Neuronal stem cell (in vitro differentiated cells): ENCODE data around the gene SP5.

Experiments used
- DNase-seq: peaks from one replicate; pipeline ENCODE4 v3.0.0-alpha.2; 2013; ENCODE audit warnings: low spot score
- H2AFZ ChIP-seq: one replicate; pipeline ENCODE4 v1.6.1; 2013; ENCODE audit warnings: mild to moderate bottlenecking, low read length, inconsistent platforms
- H2AK5ac ChIP-seq: 2 replicates; pipeline ENCODE4 v1.6.1; 2013; ENCODE audit warnings: low read depth, mild to moderate bottlenecking, inconsistent platforms, low read length, moderate library complexity, mixed read lengths
- H2BK120ac ChIP-seq: 2 replicates; pipeline ENCODE4 v1.6.1; 2013; ENCODE audit warnings: low read depth, mild to moderate bottlenecking, inconsistent platforms, low read length, moderate library complexity, mixed read lengths
- H2BK12ac ChIP-seq: one replicate; pipeline ENCODE4 v1.6.1; 2013; ENCODE audit warnings: low read length, inconsistent platforms
- H2BK15ac ChIP-seq: 2 replicates; pipeline ENCODE4 v1.6.1; 2013; ENCODE audit warnings: mild to moderate bottlenecking, low read length, inconsistent platforms, mixed read lengths
- H2BK5ac ChIP-seq: one replicate; pipeline ENCODE4 v1.6.1; 2013; ENCODE audit warnings: inconsistent platforms, mild to moderate bottlenecking, low read length, moderate library complexity
- H3K14ac ChIP-seq: one replicate; pipeline ENCODE4 v1.6.1; 2013; ENCODE audit warnings: low read length, inconsistent platforms
- H3K18ac ChIP-seq: 2 replicates; pipeline ENCODE4 v1.6.1; 2013; ENCODE audit warnings: low read length, inconsistent platforms
- H3K23ac ChIP-seq: 2 replicates; pipeline ENCODE4 v1.6.1; 2013; ENCODE audit warnings: low read depth, mild to moderate bottlenecking, mixed read lengths, low read length, inconsistent platforms; ENCODE audit not compliant: poor library complexity
- H3K27ac ChIP-seq: replicated peaks from 3 replicates; pipeline ENCODE4 v1.5.1; 2013; ENCODE audit warnings: low read length, inconsistent platforms
- H3K27me3 ChIP-seq, 3 experiments: 2 replicates each; pipeline ENCODE4 v1.6.1; 2013; ENCODE audit warnings: low read length in 3 of 3, mild to moderate bottlenecking in 2 of 3, inconsistent platforms in 1 of 3, low read depth in 1 of 3, mixed read lengths in 1 of 3, moderate library complexity in 1 of 3; ENCODE audit not compliant: control insufficient read depth in 3 of 3, insufficient read depth in 3 of 3
- H3K36me3 ChIP-seq, 2 donors: replicated peaks in 1 of 2; 2 replicates each; pipeline ENCODE4 v1.6.1; 2013; ENCODE audit warnings: low read length in 2 of 2; ENCODE audit not compliant: control insufficient read depth in 2 of 2, insufficient read depth in 2 of 2
- H3K4ac ChIP-seq: 2 replicates; pipeline ENCODE4 v1.6.1; 2013; ENCODE audit warnings: inconsistent platforms, mild to moderate bottlenecking, low read length, moderate library complexity
- H3K4me1 ChIP-seq, 2 donors: 1 replicate in 1 of 2; 2 replicates in 1 of 2; pipeline ENCODE4 v1.6.1; 2013; ENCODE audit warnings: low read length in 2 of 2, low read depth in 1 of 2; ENCODE audit not compliant: control insufficient read depth in 2 of 2, insufficient read depth in 1 of 2
- H3K4me2 ChIP-seq: one replicate; pipeline ENCODE4 v1.6.1; 2013; ENCODE audit warnings: mild to moderate bottlenecking, low read length, inconsistent platforms; ENCODE audit not compliant: insufficient read depth, poor library complexity, severe bottlenecking
- H3K4me3 ChIP-seq, 2 donors: 2 replicates each; pipeline ENCODE4 v1.5.1; 2013; ENCODE audit warnings: low read length in 2 of 2, mild to moderate bottlenecking in 2 of 2, inconsistent platforms in 1 of 2, moderate library complexity in 1 of 2
- H3K79me1 ChIP-seq: one replicate; pipeline ENCODE4 v1.6.1; 2013; ENCODE audit warnings: low read depth, mild to moderate bottlenecking, inconsistent platforms, low read length, moderate library complexity
- H3K9ac ChIP-seq: one replicate; pipeline ENCODE4 v1.6.1; 2013; ENCODE audit warnings: mild to moderate bottlenecking, low read depth, low read length, inconsistent platforms; ENCODE audit not compliant: poor library complexity
- H3K9me3 ChIP-seq, 2 donors: replicated peaks in 1 of 2; 2 replicates each; pipeline versions ENCODE3 to v1.6.1; 2013; ENCODE audit warnings: low read length in 2 of 2, mild to moderate bottlenecking in 2 of 2, inconsistent platforms in 1 of 2, low read depth in 1 of 2, mixed read lengths in 1 of 2, moderate library complexity in 1 of 2; ENCODE audit not compliant: control insufficient read depth in 2 of 2, insufficient read depth in 1 of 2
- H4K8ac ChIP-seq: one replicate; pipeline ENCODE4 v1.6.1; 2013; ENCODE audit warnings: low read depth, mild to moderate bottlenecking, inconsistent platforms, low read length, moderate library complexity
- H4K91ac ChIP-seq: one replicate; pipeline ENCODE4 v1.6.1; 2013; ENCODE audit warnings: low read length, low read depth, mild to moderate bottlenecking, inconsistent platforms; ENCODE audit not compliant: poor library complexity
- WGBS, 2 donors: extraction: QIAGEN DNeasy Blood & Tissue Kit; methylation state at CpG; one replicate each; pipeline ENCODE4 v1.1.7; 2013; ENCODE audit warnings: missing lambda C conversion rate in 2 of 2, mixed read lengths in 1 of 2; ENCODE audit not compliant: insufficient read length in 2 of 2, insufficient replicate concordance in 1 of 2; ENCODE audit errors: extremely low coverage in 2 of 2; 5-methylcytosine and 5-hydroxymethylcytosine counted together

Gene SP5

DNA sequence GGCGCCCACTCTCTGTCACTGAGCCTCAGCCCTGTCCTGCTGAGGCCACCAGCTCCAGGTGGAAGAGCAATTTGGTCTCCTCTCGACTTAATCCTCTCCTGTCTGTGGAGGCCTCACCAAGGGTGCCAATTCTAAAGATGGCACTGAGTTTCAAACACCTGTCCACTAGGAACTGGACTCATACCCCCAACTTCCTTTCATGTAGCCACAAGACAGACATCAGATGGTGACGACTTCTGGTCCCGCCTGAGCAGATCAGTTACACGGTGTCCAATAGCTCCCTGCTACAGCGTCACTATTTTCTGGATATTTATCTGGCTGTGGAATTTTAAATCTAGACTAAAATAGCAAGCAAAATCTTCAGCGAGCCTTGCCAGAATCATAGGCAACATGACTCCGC, 24.5 kb upstream of the SP5 start:
- Histone ChIP-seq H3K4ac (no peak overlapping the region), H2BK12ac (no peak overlapping the region), H3K18ac (no peak overlapping the region), H4K8ac (no peak overlapping the region), H4K91ac (no peak overlapping the region), H3K27ac (no peak overlapping the region), H3K4me3 (no peak overlapping the region), H2BK5ac (no peak overlapping the region), H3K27me3 (peaks cover 0 to 9% (median 0%) of the 10 kb centered on the region in 3 experiments), H3K36me3 (no peaks in the 10 kb centered on the region), H3K79me1 (no peaks in the 10 kb centered on the region), H2AK5ac (no peak overlapping the region), H3K14ac (no peak overlapping the region), H3K9me3 (no peaks in the 10 kb centered on the region), H3K23ac (no peak overlapping the region), H3K9ac (no peak overlapping the region), H2BK120ac (no peak overlapping the region), H3K4me2 (no peak overlapping the region), H2BK15ac (no peak overlapping the region), H3K4me1 (peaks cover 7 to 8% of the 10 kb centered on the region in 2 donors), H2AFZ (no peak overlapping the region)
- no peak for DNase-seq
- no CpG with 5 or more reads among the region's 8 CpGs for WGBS, 2 donors

DNA sequence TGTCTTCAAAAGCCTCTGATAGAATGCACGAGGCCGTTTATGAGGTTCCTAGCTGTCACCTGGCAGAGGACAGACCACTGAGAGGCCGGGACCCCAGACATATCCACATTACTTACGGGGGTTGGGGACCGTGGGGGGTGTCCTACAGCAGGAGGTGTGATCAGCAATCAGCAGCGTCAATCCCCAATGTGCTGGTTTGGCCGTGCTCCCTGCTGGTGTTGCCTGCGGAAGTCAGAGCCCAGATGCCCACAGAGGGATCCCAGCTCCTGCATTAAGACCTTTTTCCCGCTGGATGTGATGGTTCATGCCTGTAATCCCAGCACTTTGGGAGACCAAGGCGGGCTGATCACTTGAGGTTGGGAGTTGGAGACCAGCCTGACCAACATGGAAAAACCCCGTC, 20.8 kb upstream of the SP5 start:
- Histone ChIP-seq H4K91ac (no peak overlapping the region), H3K4ac (no peak overlapping the region), H3K9ac (peak overlapping the region; percentile 44), H2AK5ac (no peak overlapping the region), H3K27ac (no peak overlapping the region), H3K36me3 (no peaks in the 10 kb centered on the region), H3K18ac (peak overlapping the region; percentile 81), H3K4me2 (no peak overlapping the region), H4K8ac (no peak overlapping the region), H3K4me1 (peaks cover 7 to 17% of the 10 kb centered on the region in 2 donors), H3K14ac (no peak overlapping the region), H2BK5ac (no peak overlapping the region), H3K4me3 (no peak overlapping the region), H3K9me3 (no peaks in the 10 kb centered on the region), H3K23ac (no peak overlapping the region), H2BK15ac (peak overlapping the region; percentile 30), H2AFZ (no peak overlapping the region), H2BK12ac (peak overlapping the region; percentile 30), H3K79me1 (no peaks in the 10 kb centered on the region), H3K27me3 (peaks cover 0 to 16% (median 0%) of the 10 kb centered on the region in 3 experiments), H2BK120ac (no peak overlapping the region)
- no CpG with 5 or more reads among the region's 11 CpGs for WGBS, 2 donors
- no peak for DNase-seq

DNA sequence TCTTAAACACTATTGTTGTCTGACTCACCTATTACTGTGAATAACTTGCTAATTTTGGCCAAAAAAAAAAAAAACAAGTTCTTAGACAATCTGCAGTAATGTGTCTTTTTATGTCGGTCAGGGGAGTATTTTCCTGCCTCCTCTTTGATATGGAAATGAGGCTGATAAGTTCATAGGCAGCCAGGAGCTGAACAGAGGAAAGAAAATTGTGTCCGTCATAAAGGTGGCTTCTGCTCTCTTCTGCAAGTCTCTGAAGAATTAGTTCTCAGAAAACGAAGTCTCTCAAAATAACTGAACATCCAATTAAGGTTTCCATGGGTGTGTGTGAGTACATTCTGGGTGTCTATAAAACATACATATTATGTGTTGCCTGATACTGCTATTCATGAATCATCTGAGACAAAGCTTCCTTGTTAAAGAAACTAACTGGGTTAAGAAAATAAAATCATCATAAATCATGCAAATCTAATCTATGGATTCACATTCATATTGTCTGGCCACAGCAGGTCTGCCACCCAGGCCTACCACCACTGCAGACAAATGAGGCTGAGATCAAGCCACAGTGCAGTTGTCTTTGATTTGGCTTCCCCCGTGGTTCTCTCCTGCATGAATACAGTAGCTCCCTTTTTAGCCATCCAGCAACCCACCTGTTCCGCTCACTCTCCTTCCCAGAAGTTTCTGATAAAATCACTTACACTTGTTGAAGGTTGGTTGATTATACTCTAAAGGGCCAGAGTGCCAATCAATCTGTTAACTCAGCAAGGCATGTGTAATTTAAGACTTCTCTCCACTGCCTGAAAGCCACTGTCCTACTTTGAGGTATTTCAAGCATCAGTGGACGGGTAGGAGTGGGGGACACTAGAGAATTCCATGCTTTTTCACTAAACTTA, 19.4 kb upstream of the SP5 start:
- no peak overlapping the region for H3K4ac ChIP-seq
- no peak overlapping the region for H2AK5ac ChIP-seq
- H3K9ac ChIP-seq = no peak overlapping the region
- no peak overlapping the region for H4K8ac ChIP-seq
- no peaks in the 10 kb centered on the region for H3K9me3 ChIP-seq
- no peak overlapping the region for H3K4me3 ChIP-seq
- H3K14ac ChIP-seq = no peak overlapping the region
- no peak overlapping the region for H2BK120ac ChIP-seq
- H2BK5ac ChIP-seq = no peak overlapping the region
- no peak overlapping the region for H3K4me2 ChIP-seq
- H2BK15ac ChIP-seq = no peak overlapping the region
- no peak overlapping the region for H4K91ac ChIP-seq
- DNase-seq = no peak
- H3K36me3 ChIP-seq = no peaks in the 10 kb centered on the region
- no peak overlapping the region for H3K23ac ChIP-seq
- H2BK12ac ChIP-seq = no peak overlapping the region
- H3K18ac ChIP-seq = no peak overlapping the region
- H3K4me1 ChIP-seq = peaks cover 7 to 17% of the 10 kb centered on the region in 2 donors
- no peak overlapping the region for H2AFZ ChIP-seq
- WGBS, 2 donors = no CpG with 5 or more reads among the region's 6 CpGs
- H3K27ac ChIP-seq = no peak overlapping the region
- no peaks in the 10 kb centered on the region for H3K79me1 ChIP-seq
- H3K27me3 ChIP-seq = peaks cover 0 to 14% (median 0%) of the 10 kb centered on the region in 3 experiments

DNA sequence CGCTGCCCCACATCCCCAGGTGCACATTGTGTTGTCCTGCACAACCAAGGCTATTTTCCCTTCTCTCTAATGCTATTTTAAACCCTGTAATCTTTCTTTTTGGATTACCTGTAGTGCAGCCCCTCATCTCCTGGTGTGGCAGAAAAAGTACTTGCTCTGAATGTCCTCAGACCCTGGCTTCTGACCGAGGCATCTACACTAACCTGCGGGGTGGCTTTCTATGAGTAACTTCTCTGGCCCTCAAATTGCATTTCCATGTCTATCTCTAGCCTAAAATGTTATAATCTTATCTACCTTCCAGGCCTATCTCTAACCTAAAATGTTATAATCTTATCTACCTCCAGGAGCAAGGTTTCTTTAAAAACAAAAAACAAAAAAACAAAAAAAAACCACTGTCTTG, 18.2 kb upstream of the SP5 start:
- Histone ChIP-seq H3K23ac (no peak overlapping the region), H3K9me3 (no peaks in the 10 kb centered on the region), H3K9ac (no peak overlapping the region), H2AK5ac (no peak overlapping the region), H3K4ac (no peak overlapping the region), H3K79me1 (no peaks in the 10 kb centered on the region), H3K4me3 (no peak overlapping the region), H4K8ac (no peak overlapping the region), H3K18ac (peak overlapping the region; percentile 64), H2BK5ac (no peak overlapping the region), H2BK120ac (no peak overlapping the region), H3K36me3 (no peaks in the 10 kb centered on the region), H2BK15ac (no peak overlapping the region), H3K27ac (no peak overlapping the region), H2BK12ac (no peak overlapping the region), H3K14ac (no peak overlapping the region), H3K4me2 (no peak overlapping the region), H3K4me1 (peaks cover 7 to 17% of the 10 kb centered on the region in 2 donors), H2AFZ (no peak overlapping the region), H4K91ac (no peak overlapping the region), H3K27me3 (peaks cover 0 to 15% (median 0%) of the 10 kb centered on the region in 3 experiments)
- no peak for DNase-seq
- whole genome bisulfite sequencing, 2 donors = no CpG with 5 or more reads among the region's 3 CpGs
